Tibial nerve (tissue), 4 donors: ENCODE measurements around the gene ZBTB32.

ENCODE experiments used
- EP300 ChIP-seq, 2 donors: sonication (generic); formaldehyde crosslinking; IDR thresholded peaks; one replicate each; pipeline ENCODE4 v1.6.1; 2017; ENCODE audit warnings: antibody characterized with exemption in 2 of 2, mild to moderate bottlenecking in 1 of 2
- POLR2A ChIP-seq, 2 donors: fragments of 450-650 bp; IDR thresholded peaks; one replicate each; pipeline ENCODE4 v1.6.1; 2017; ENCODE audit warnings: antibody characterized with exemption in 2 of 2, mild to moderate bottlenecking in 2 of 2, moderate library complexity in 2 of 2
- TF ChIP-seq, protein P1 (sequence below), 5 experiments: fragments of 200-600 bp in 3 of 5; fragments of 450-650 bp in 2 of 5; sonication (generic) in 3 of 5; IDR thresholded peaks; one replicate each; pipeline ENCODE4 v1.5.1; 2016 to 2019; ENCODE audit warnings: antibody characterized with exemption in 5 of 5, mild to moderate bottlenecking in 3 of 5, moderate library complexity in 2 of 5

DNA sequence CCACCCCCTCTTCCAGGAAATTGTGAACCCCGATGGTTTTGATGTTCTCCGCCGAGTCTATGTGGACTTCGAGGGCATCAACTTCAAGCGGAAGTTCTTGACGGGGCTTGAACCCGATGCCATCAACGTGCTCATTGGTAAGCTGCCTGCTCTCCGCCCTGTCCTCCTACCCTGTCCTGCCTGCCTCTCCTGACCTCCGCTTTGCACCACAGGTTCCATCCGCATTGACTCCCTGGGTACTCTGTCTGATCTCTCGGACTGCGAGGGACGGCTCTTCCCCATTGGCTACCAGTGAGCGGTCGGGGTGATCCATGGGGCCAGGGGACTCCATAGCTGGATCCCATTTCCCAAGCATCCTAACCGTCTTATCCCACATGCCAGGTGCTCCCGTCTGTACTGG, 26.0 kb downstream of the ZBTB32 start:
- TF ChIP-seq, protein P1, sequence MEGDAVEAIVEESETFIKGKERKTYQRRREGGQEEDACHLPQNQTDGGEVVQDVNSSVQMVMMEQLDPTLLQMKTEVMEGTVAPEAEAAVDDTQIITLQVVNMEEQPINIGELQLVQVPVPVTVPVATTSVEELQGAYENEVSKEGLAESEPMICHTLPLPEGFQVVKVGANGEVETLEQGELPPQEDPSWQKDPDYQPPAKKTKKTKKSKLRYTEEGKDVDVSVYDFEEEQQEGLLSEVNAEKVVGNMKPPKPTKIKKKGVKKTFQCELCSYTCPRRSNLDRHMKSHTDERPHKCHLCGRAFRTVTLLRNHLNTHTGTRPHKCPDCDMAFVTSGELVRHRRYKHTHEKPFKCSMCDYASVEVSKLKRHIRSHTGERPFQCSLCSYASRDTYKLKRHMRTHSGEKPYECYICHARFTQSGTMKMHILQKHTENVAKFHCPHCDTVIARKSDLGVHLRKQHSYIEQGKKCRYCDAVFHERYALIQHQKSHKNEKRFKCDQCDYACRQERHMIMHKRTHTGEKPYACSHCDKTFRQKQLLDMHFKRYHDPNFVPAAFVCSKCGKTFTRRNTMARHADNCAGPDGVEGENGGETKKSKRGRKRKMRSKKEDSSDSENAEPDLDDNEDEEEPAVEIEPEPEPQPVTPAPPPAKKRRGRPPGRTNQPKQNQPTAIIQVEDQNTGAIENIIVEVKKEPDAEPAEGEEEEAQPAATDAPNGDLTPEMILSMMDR (IDR thresholded peaks at IDR 0.05): no peak
- TF ChIP-seq EP300 (IDR thresholded peaks at IDR 0.05) (no peak), POLR2A (IDR thresholded peaks at IDR 0.05) (no peak)
